Measurements from ENCODE around the gene SLC7A7. TPM values are rescaled to one million over a fixed set of nuclear protein-coding genes. Genes with fewer than 3 reads are reported as not detected.
A peak's percentile ranks its signal among the peaks of the same experiment; 100 is the strongest.

Gene SLC7A7
- total and polyA plus RNA-seq, 2 of the 13 experiments (the other 11 are each of a cell fraction or from before 2014, with no cell fraction given): 0.13 to 0.63 TPM

DNA sequence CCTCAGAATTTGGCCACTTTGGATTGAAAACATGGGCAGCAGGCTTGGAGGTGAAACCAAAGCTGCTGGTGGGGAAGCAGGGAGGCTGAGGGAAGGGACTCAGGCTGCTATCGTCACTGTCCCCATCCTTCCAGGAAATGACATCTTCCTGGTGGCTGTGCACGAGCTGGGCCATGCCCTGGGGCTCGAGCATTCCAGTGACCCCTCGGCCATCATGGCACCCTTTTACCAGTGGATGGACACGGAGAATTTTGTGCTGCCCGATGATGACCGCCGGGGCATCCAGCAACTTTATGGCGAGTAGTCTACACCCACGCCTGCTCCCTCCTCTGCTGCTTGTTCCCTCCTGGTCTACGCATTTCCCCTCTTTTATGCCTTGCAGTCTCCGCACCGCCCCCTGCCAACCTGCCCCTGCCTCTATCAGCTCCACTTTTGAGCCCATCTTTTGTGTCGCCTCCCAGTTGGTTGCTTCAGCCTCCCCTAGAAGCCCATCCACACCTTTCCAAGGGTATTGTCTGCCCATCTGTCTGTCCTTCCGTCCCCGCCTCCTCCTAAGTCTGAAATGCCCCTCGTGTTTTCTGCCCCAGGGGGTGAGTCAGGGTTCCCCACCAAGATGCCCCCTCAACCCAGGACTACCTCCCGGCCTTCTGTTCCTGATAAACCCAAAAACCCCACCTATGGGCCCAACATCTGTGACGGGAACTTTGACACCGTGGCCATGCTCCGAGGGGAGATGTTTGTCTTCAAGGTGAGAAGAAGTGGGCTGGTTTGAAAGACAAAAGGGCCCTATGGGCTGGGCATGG is 28.1 kb upstream of the SLC7A7 start:
- no peaks in the 10 kb centered on the region for H3K9me3 ChIP-seq (ENCODE audit: low read length)
- peaks cover 1 to 16% of the 10 kb centered on the region in 2 experiments; a peak in 4 of 5 replicates for H3K27me3 ChIP-seq (ENCODE audit: control insufficient read depth in 1 of 2, insufficient read depth in 2 of 2, low read length in 2 of 2)
- H3K4me1 ChIP-seq (ENCODE audit: insufficient read depth, low read length): peaks cover 26% of the 10 kb centered on the region
- no peak for ATAC-seq
- ChIA-PET CTCF (ENCODE audit: low intra/inter-chr PET ratio, low total read pairs) (no interaction called here), POLR2A (no interaction called here)
- no peak overlapping the region for H3K9ac ChIP-seq (ENCODE audit: insufficient read depth, low read depth, low read length)
- intact Hi-C loops (cut with micrococcal nuclease; ENCODE audit: unreplicated experiment) (no loop called here), in situ Hi-C loops (cut with HindIII; ENCODE audit: extremely low pct_ligation_motif_present, low pct_unique_long_range_greater_than_20kb) (no loop called here)
- no peaks in the 10 kb centered on the region for H4K20me1 ChIP-seq (ENCODE audit: insufficient read depth, low read length)
- 71% methylated on average over 21 of the region's 21 CpGs for WGBS (ENCODE audit: low lambda C conversion rate)
- TF ChIP-seq, protein P1, sequence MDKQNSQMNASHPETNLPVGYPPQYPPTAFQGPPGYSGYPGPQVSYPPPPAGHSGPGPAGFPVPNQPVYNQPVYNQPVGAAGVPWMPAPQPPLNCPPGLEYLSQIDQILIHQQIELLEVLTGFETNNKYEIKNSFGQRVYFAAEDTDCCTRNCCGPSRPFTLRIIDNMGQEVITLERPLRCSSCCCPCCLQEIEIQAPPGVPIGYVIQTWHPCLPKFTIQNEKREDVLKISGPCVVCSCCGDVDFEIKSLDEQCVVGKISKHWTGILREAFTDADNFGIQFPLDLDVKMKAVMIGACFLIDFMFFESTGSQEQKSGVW (CRISPR knock-in tag; IDR thresholded peaks at IDR 0.05; ENCODE audit: borderline replicate concordance): no peak
- no peak for TF ChIP-seq MXD4 (CRISPR knock-in tag; IDR thresholded peaks at IDR 0.05)
- TF ChIP-seq, protein P2, sequence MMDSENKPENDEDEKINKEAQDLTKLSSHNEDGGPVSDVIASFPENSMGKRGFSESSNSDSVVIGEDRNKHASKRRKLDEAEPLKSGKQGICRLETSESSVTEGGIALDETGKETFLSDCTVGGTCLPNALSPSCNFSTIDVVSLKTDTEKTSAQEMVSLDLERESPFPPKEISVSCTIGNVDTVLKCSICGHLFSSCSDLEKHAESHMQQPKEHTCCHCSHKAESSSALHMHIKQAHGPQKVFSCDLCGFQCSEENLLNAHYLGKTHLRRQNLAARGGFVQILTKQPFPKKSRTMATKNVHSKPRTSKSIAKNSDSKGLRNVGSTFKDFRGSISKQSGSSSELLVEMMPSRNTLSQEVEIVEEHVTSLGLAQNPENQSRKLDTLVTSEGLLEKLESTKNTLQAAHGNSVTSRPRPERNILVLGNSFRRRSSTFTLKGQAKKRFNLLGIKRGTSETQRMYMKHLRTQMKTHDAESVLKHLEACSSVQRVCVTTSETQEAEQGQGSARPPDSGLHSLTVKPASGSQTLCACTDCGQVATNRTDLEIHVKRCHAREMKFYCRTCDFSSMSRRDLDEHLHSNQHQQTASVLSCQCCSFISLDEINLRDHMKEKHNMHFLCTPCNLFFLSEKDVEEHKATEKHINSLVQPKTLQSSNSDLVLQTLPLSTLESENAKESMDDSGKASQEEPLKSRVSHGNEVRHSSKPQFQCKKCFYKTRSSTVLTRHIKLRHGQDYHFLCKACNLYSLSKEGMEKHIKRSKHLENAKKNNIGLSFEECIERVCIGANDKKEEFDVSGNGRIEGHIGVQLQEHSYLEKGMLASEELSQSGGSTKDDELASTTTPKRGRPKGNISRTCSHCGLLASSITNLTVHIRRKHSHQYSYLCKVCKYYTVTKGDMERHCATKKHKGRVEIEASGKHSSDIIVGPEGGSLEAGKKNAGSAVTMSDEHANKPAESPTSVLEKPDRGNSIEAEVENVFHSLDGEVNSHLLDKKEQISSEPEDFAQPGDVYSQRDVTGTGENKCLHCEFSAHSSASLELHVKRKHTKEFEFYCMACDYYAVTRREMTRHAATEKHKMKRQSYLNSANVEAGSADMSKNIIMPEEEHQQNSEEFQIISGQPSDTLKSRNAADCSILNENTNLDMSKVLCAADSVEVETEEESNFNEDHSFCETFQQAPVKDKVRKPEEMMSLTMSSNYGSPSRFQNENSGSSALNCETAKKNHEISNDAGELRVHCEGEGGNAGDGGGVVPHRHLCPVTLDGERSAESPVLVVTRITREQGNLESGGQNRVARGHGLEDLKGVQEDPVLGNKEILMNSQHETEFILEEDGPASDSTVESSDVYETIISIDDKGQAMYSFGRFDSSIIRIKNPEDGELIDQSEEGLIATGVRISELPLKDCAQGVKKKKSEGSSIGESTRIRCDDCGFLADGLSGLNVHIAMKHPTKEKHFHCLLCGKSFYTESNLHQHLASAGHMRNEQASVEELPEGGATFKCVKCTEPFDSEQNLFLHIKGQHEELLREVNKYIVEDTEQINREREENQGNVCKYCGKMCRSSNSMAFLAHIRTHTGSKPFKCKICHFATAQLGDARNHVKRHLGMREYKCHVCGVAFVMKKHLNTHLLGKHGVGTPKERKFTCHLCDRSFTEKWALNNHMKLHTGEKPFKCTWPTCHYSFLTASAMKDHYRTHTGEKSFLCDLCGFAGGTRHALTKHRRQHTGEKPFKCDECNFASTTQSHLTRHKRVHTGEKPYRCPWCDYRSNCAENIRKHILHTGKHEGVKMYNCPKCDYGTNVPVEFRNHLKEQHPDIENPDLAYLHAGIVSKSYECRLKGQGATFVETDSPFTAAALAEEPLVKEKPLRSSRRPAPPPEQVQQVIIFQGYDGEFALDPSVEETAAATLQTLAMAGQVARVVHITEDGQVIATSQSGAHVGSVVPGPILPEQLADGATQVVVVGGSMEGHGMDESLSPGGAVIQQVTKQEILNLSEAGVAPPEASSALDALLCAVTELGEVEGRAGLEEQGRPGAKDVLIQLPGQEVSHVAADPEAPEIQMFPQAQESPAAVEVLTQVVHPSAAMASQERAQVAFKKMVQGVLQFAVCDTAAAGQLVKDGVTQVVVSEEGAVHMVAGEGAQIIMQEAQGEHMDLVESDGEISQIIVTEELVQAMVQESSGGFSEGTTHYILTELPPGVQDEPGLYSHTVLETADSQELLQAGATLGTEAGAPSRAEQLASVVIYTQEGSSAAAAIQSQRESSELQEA (CRISPR knock-in tag; IDR thresholded peaks at IDR 0.05; ENCODE audit: not compliant biosample characterization): no peak
- no peak for TF ChIP-seq HNRNPH1 (optimal IDR thresholded peaks at IDR 0.05; ENCODE audit: low read depth, low read length)
- TF ChIP-seq MTA1 (CRISPR knock-in tag; IDR thresholded peaks at IDR 0.05; ENCODE audit: borderline replicate concordance): 0 out of 2 replicates have a peak, but pooled peaks have one; percentile 16
- no peak for TF ChIP-seq ZNF678 (CRISPR knock-in tag; IDR thresholded peaks at IDR 0.05)
- no peak for TF ChIP-seq KMT2A (CRISPR knock-in tag; IDR thresholded peaks at IDR 0.05)
- FAIRE-seq: no peak
- no peak overlapping the region for H2AFZ ChIP-seq (ENCODE audit: low read length)
- DNase-seq (ENCODE audit: low spot score): no peak
- no peak overlapping the region for H3K27ac ChIP-seq (ENCODE audit: extremely low read length, insufficient read depth, low read length)
- H3K4me3 ChIP-seq (replicated peaks in 1 of 3; ENCODE audit: insufficient read depth in 1 of 3, low read depth in 2 of 3, low read length in 3 of 3): no peak overlapping the region
- no TSS peak for BruUV-seq (replicated peaks)
- H3K36me3 ChIP-seq (replicated peaks in 1 of 2; ENCODE audit: control insufficient read depth in 1 of 2, insufficient read depth in 2 of 2, low read length in 2 of 2): no peaks in the 10 kb centered on the region
- no peaks in the 10 kb centered on the region for H3K79me2 ChIP-seq (ENCODE audit: insufficient read depth, low read length)
- no peak overlapping the region for H3K4me2 ChIP-seq (ENCODE audit: low read depth, low read length)

All from HepG2 (cell line).